ENCODE data around the gene WDR91. TPM values are rescaled to one million over a fixed set of nuclear protein-coding genes. Genes with fewer than 3 reads are reported as not detected.

WDR91 gene
- total and polyA plus RNA-seq, 2 donors (not counting 3 experiments of a cell fraction or from before 2014, with no cell fraction given): 6.7 to 7.0 TPM

GRCh38 chr7:135177028-135177696 lies 34.2 kb downstream of the WDR91 start:
- POLR2A ChIA-PET: no interaction called here

More at GRCh38 chr7:135177028-135177696, 34.2 kb downstream of the WDR91 start:
- Histone ChIP-seq H2AFZ (ENCODE audit: low read depth, low read length) (no peak overlapping the region), H3K36me3 (ENCODE audit: control insufficient read depth in 2 of 2, extremely low read depth in 1 of 2, insufficient read depth in 2 of 2, low read length in 2 of 2) (no peaks in the 10 kb centered on the region), H4K20me1 (replicated peaks; ENCODE audit: control insufficient read depth, extremely low read depth, insufficient read depth, low read length) (no peaks in the 10 kb centered on the region), H3K27ac (ENCODE audit: insufficient read depth, low read depth, low read length) (no peak overlapping the region), H3K79me2 (ENCODE audit: control insufficient read depth, insufficient read depth, low read length) (no peaks in the 10 kb centered on the region), H3K27me3 (ENCODE audit: control insufficient read depth in 2 of 2, insufficient read depth in 2 of 2, low read length in 2 of 2) (no peaks in the 10 kb centered on the region), H3K9ac (replicated peaks; ENCODE audit: extremely low read depth, insufficient read depth, low read length) (no peak overlapping the region), H3K9me1 (replicated peaks; ENCODE audit: control insufficient read depth, extremely low read depth, insufficient read depth, low read length) (no peaks in the 10 kb centered on the region), H3K4me3 (replicated peaks in 1 of 3; ENCODE audit: insufficient read depth in 1 of 3, low read depth in 1 of 3, low read length in 3 of 3) (no peak overlapping the region), H3K4me2 (ENCODE audit: insufficient read depth, low read length) (no peak overlapping the region), H3K4me1 (ENCODE audit: control insufficient read depth, extremely low read depth, insufficient read depth, low read length) (no peaks in the 10 kb centered on the region), H3K9me3 (replicated peaks; ENCODE audit: control insufficient read depth, insufficient read depth, low read length) (peaks cover 13% of the 10 kb centered on the region)
- BruUV-seq (replicated peaks): no TSS peak
- DNase-seq (ENCODE audit: low read depth, low spot score) (no peak), FAIRE-seq (no peak)
- dilution Hi-C loops (cut with MboI; ENCODE audit: extremely low pct_ligation_motif_present, low sequenced_read_pairs): no loop called here
- intact Hi-C loops (cut with micrococcal nuclease): no loop called here
- TF ChIP-seq MAX (IDR thresholded peaks at IDR 0.05; ENCODE audit: insufficient read depth, insufficient read length) (no peak), FOS (IDR thresholded peaks at IDR 0.05; ENCODE audit: borderline replicate concordance, insufficient read depth, low read length) (no peak), POLR2AphosphoS5 (IDR thresholded peaks at IDR 0.05; ENCODE audit: insufficient read depth, low read depth, low read length) (no peak), POLR2A (IDR thresholded peaks at IDR 0.05; ENCODE audit: low read depth, low read length) (no peak), EZH2 (IDR thresholded peaks at IDR 0.05; ENCODE audit: borderline replicate concordance, low read depth, low read length, severe bottlenecking) (no peak), MYC (IDR thresholded peaks at IDR 0.05; ENCODE audit: low read depth, low read length) (no peak), GATA2 (IDR thresholded peaks at IDR 0.05; ENCODE audit: insufficient read depth, insufficient read length, low read depth, low read length) (no peak), CTCF (IDR thresholded peaks at IDR 0.05; ENCODE audit: extremely low read depth in 1 of 2, insufficient read depth in 1 of 2, low read depth in 1 of 2, low read length in 2 of 2) (no peak), JUN (IDR thresholded peaks at IDR 0.05; ENCODE audit: borderline replicate concordance, insufficient read depth, insufficient read length, low read depth) (no peak)
- CTCF ChIA-PET: interaction anchor here (0.7 kb wide), 1 partner anchor 39 kb away, joined by 3 read pairs; no protein-coding TSS in a partner anchor

Data from endothelial cell of umbilical vein (primary cell).